Glutamatergic neuron (in vitro differentiated cells): Measurements from ENCODE around the gene KLF5. TPM values are rescaled to one million over a fixed set of nuclear protein-coding genes. Genes with fewer than 3 reads are reported as not detected.
A peak's percentile ranks its signal among the peaks of the same experiment; 100 is the strongest.

Experiments
- DNase-seq: peaks from one replicate; pipeline ENCODE4 v3.0.0; 2022
- H3K27ac Mint-ChIP-seq: one replicate; pipeline ENCODE4 v1.8.0; 2020; ENCODE audit warnings: mild to moderate bottlenecking, mixed read lengths, inconsistent platforms; ENCODE audit not compliant: unreplicated experiment
- H3K27me3 Mint-ChIP-seq: one replicate; pipeline ENCODE4 v1.8.0; 2020; ENCODE audit warnings: mild to moderate bottlenecking, moderate library complexity, mixed read lengths, inconsistent platforms; ENCODE audit not compliant: unreplicated experiment
- H3K36me3 Mint-ChIP-seq: one replicate; pipeline ENCODE4 v1.8.0; 2020; ENCODE audit warnings: mild to moderate bottlenecking, mixed read lengths, inconsistent platforms; ENCODE audit not compliant: unreplicated experiment
- H3K4me1 Mint-ChIP-seq: one replicate; pipeline ENCODE4 v1.8.0; 2020; ENCODE audit warnings: mild to moderate bottlenecking, low read depth, mixed read lengths, inconsistent platforms; ENCODE audit not compliant: unreplicated experiment
- H3K4me3 Mint-ChIP-seq: one replicate; pipeline ENCODE4 v1.8.0; 2020; ENCODE audit warnings: mild to moderate bottlenecking, mixed read lengths, inconsistent platforms; ENCODE audit not compliant: unreplicated experiment
- H3K9me3 Mint-ChIP-seq: one replicate; pipeline ENCODE4 v1.8.0; 2020; ENCODE audit warnings: mild to moderate bottlenecking, moderate library complexity, mixed read lengths, inconsistent platforms; ENCODE audit not compliant: unreplicated experiment
- CTCF ChIP-seq: fragments of 200-600 bp; sonication (generic); IDR thresholded peaks from one replicate; pipeline ENCODE4 v1.5.0; 2021; ENCODE audit not compliant: partially characterized antibody, unreplicated experiment
- total RNA-seq: library from RNA; stranded (reverse); fragmentation: NEBNext Ultra II Directional; extraction: Animal tissue kit (Norgen Biotek cat#: 25700); gene quantifications from one replicate; pipeline ENCODE4 v1.2.1, GENCODE V29; 2021; ENCODE audit not compliant: unreplicated experiment

Gene KLF5
- total RNA-seq, 1 donor from 2014 or later: 0.34 TPM

- Mint-ChIP-seq H3K36me3 (peaks cover 4% of the 10 kb centered on the region), H3K4me1 (peaks cover 5% of the 10 kb centered on the region), H3K4me3 (peak overlapping the region; percentile 40), H3K9me3 (no peaks in the 10 kb centered on the region), H3K27ac (no peak overlapping the region), H3K27me3 (no peaks in the 10 kb centered on the region)
- no peak for DNase-seq
- no peak for TF ChIP-seq CTCF
Measured at GRCh38 chr13:73075954-73076353, 17.1 kb downstream of the KLF5 start.

- no peak for TF ChIP-seq CTCF
- peaks cover 4% of the 10 kb centered on the region for H3K36me3 Mint-ChIP-seq
- no peak for DNase-seq
- no peak overlapping the region for H3K27ac Mint-ChIP-seq
- H3K4me3 Mint-ChIP-seq: no peak overlapping the region
- no peaks in the 10 kb centered on the region for H3K27me3 Mint-ChIP-seq
- peaks cover 5% of the 10 kb centered on the region for H3K4me1 Mint-ChIP-seq
- H3K9me3 Mint-ChIP-seq: no peaks in the 10 kb centered on the region
Measured at GRCh38 chr13:73077865-73078264, 19.1 kb downstream of the KLF5 start.

GRCh38 chr13:73079359-73079758 lies 20.6 kb downstream of the KLF5 start:
- no peak for DNase-seq
- no peaks in the 10 kb centered on the region for H3K27me3 Mint-ChIP-seq
- H3K9me3 Mint-ChIP-seq: no peaks in the 10 kb centered on the region
- H3K4me1 Mint-ChIP-seq: peaks cover 5% of the 10 kb centered on the region
- TF ChIP-seq CTCF: no peak
- no peak overlapping the region for H3K27ac Mint-ChIP-seq
- H3K36me3 Mint-ChIP-seq: peaks cover 4% of the 10 kb centered on the region
- H3K4me3 Mint-ChIP-seq: no peak overlapping the region

GRCh38 chr13:73081256-73081915 lies 22.6 kb downstream of the KLF5 start:
- no peak overlapping the region for H3K4me3 Mint-ChIP-seq
- TF ChIP-seq CTCF: no peak
- H3K36me3 Mint-ChIP-seq: peaks cover 4% of the 10 kb centered on the region
- H3K9me3 Mint-ChIP-seq: no peaks in the 10 kb centered on the region
- H3K27ac Mint-ChIP-seq: no peak overlapping the region
- DNase-seq: no peak
- no peaks in the 10 kb centered on the region for H3K4me1 Mint-ChIP-seq
- no peaks in the 10 kb centered on the region for H3K27me3 Mint-ChIP-seq

GRCh38 chr13:73082471-73082870 lies 23.7 kb downstream of the KLF5 start:
- H3K9me3 Mint-ChIP-seq: no peaks in the 10 kb centered on the region
- H3K36me3 Mint-ChIP-seq: peaks cover 4% of the 10 kb centered on the region
- no peak overlapping the region for H3K27ac Mint-ChIP-seq
- DNase-seq: no peak
- H3K4me1 Mint-ChIP-seq: no peaks in the 10 kb centered on the region
- no peaks in the 10 kb centered on the region for H3K27me3 Mint-ChIP-seq
- H3K4me3 Mint-ChIP-seq: no peak overlapping the region
- TF ChIP-seq CTCF: no peak
